ENCODE data around the gene CACNA1F. TPM values are rescaled to one million over a fixed set of nuclear protein-coding genes. Genes with fewer than 3 reads are reported as not detected.

CACNA1F gene
- total RNA-seq, 1 experiment from 2014 or later: not detected

DNA sequence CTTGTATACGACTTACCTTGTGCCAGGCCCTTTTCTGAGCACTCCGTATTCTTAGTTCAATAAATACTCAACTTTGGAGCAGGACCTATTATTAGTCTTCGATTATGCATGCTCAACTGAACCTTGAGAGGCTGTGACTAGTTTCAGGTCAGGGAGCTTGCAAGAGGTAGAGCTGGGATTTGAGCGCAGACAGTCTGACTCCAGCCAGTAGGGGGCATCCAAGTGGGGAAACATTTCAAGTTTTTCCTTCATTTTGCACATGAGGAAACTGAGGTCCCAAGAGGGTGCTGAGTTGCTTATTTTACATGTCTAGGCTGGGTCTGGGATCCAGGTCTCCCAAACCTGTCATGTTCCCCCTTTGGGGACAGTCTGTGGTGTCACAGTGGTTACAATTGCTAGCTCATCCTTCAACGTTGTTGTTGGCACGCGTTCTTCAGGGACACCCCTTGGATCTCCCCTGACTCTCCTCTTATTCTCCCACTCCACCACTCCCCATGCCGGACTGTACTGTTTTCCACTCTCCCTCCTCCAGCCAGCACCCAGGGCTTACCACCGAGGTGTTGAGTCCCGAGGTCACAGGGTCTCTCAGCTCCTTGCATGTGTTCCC, 40.3 kb downstream of the CACNA1F start:
- no peak for TF ChIP-seq EZH2 (IDR thresholded peaks at IDR 0.05; ENCODE audit: low read length, unreplicated experiment)
- TF ChIP-seq, protein P1, sequence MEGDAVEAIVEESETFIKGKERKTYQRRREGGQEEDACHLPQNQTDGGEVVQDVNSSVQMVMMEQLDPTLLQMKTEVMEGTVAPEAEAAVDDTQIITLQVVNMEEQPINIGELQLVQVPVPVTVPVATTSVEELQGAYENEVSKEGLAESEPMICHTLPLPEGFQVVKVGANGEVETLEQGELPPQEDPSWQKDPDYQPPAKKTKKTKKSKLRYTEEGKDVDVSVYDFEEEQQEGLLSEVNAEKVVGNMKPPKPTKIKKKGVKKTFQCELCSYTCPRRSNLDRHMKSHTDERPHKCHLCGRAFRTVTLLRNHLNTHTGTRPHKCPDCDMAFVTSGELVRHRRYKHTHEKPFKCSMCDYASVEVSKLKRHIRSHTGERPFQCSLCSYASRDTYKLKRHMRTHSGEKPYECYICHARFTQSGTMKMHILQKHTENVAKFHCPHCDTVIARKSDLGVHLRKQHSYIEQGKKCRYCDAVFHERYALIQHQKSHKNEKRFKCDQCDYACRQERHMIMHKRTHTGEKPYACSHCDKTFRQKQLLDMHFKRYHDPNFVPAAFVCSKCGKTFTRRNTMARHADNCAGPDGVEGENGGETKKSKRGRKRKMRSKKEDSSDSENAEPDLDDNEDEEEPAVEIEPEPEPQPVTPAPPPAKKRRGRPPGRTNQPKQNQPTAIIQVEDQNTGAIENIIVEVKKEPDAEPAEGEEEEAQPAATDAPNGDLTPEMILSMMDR (conservative IDR thresholded peaks at IDR 0.05; ENCODE audit: low read depth, low read length): peak; percentile 78
- intact Hi-C loops (cut with micrococcal nuclease): loop anchor here (10.0 kb wide), 1 partner anchor 562 kb away; no protein-coding TSS in a partner anchor
- Histone ChIP-seq H3K9me2 (replicated peaks; ENCODE audit: low read length) (no peaks in the 10 kb centered on the region), H3K4me1 (ENCODE audit: insufficient read depth, low read length) (peaks cover 10% of the 10 kb centered on the region), H3K27ac (ENCODE audit: low read length) (no peak overlapping the region), H3F3A (ENCODE audit: low read length, unreplicated experiment) (no peaks in the 10 kb centered on the region), H2AFZ (ENCODE audit: low read length) (no peak overlapping the region), H3K27me3 (ENCODE audit: low read length) (no peaks in the 10 kb centered on the region), H3K79me2 (ENCODE audit: low read length) (0 out of 2 replicates have a peak, but pooled peaks cover 6% of the 10 kb centered on the region), H3K4me3 (ENCODE audit: low read length) (no peak overlapping the region), H3K4me2 (ENCODE audit: low read length) (peak overlapping the region; percentile 84; the same call in 1 of the 2 replicates), H3K36me3 (ENCODE audit: low read depth, low read length) (no peaks in the 10 kb centered on the region), H3K9ac (ENCODE audit: low read length) (no peak overlapping the region), H3K9me3 (ENCODE audit: low read length) (no peaks in the 10 kb centered on the region), H4K20me1 (ENCODE audit: low read length) (no peaks in the 10 kb centered on the region)
- ChIA-PET CTCF (interaction anchor here (0.6 kb wide), 1 partner anchor 100 kb away, joined by 3 read pairs; no protein-coding TSS in a partner anchor), POLR2A (ENCODE audit: unreplicated experiment) (no interaction called here)
- ATAC-seq: no peak
- BruUV-seq (replicated peaks): no TSS peak
- peak; percentile 41 for DNase-seq

DNA sequence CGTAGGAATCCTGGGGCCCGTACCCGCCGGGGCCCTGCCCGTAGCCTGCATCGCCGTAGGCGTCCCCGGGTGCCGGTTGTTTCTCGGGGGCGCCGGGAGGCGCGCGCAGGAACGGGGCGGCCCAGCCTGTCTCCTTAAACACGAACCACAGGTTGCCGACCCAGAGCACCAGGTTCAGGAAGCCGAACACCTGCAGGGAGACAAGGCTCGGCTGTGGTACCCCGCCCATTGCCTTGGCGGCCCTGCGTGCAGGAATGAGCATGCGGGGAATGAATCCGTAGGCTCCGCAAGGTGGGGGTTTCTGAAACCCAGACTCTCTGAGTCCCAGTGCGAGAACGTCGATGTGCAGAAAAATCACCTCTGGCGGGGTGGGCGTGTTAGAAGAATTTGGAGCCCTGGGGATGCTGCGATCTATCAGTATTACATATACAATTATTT, 41.5 kb downstream of the CACNA1F start:
- Histone ChIP-seq H3K27ac (ENCODE audit: low read length) (peak overlapping the region; percentile 39), H2AFZ (ENCODE audit: low read length) (peak overlapping the region; percentile 74), H3K4me3 (ENCODE audit: low read length) (peak overlapping the region; percentile 87), H3K36me3 (ENCODE audit: low read depth, low read length) (no peaks in the 10 kb centered on the region), H3K27me3 (ENCODE audit: low read length) (no peaks in the 10 kb centered on the region), H3K4me2 (ENCODE audit: low read length) (peak overlapping the region; percentile 84), H3F3A (ENCODE audit: low read length, unreplicated experiment) (no peaks in the 10 kb centered on the region), H4K20me1 (ENCODE audit: low read length) (no peaks in the 10 kb centered on the region), H3K9ac (ENCODE audit: low read length) (peak overlapping the region; percentile 89), H3K79me2 (ENCODE audit: low read length) (0 out of 2 replicates have a peak, but pooled peaks cover 6% of the 10 kb centered on the region), H3K4me1 (ENCODE audit: insufficient read depth, low read length) (peaks cover 17% of the 10 kb centered on the region), H3K9me2 (replicated peaks; ENCODE audit: low read length) (no peaks in the 10 kb centered on the region), H3K9me3 (ENCODE audit: low read length) (no peaks in the 10 kb centered on the region)
- TF ChIP-seq EZH2 (IDR thresholded peaks at IDR 0.05; ENCODE audit: low read length, unreplicated experiment) (no peak), EZH2phosphoT487 (IDR thresholded peaks at IDR 0.05; ENCODE audit: borderline replicate concordance, low read length) (no peak)
- TF ChIP-seq, protein P1 (conservative IDR thresholded peaks at IDR 0.05; ENCODE audit: low read depth, low read length): no peak
- ChIA-PET CTCF (interaction anchor here (1.3 kb wide), 1 partner anchor 36 kb away, joined by 11 read pairs; no protein-coding TSS in a partner anchor), POLR2A (ENCODE audit: unreplicated experiment) (interaction anchor here (0.7 to 1.3 kb wide), 2 partner anchors 78 to 687 kb away, joined by 3 to 11 read pairs; partner anchors contain the start of genes PPP1R3F and USP27X)
- DNase-seq (no peak), ATAC-seq (peak; percentile 0)
- intact Hi-C loops (cut with micrococcal nuclease): loop anchor here (1.0 to 10.0 kb wide), 2 partner anchors 78 to 563 kb away; partner anchors contain the start of gene PPP1R3F
- BruUV-seq (replicated peaks): TSS peak; percentile 75
